KMS-11 (cell line): ENCODE data around the gene KIAA0319L.

Experiments
- H2AFZ ChIP-seq: fragments of 200-600 bp; sonication (generic); 2 replicates; pipeline ENCODE4 v1.6.1; 2016; ENCODE audit warnings: antibody characterized with exemption, mixed run types, low read depth
- H3K27ac ChIP-seq: fragments of 200-600 bp; sonication (generic); 2 replicates; pipeline ENCODE4 v1.6.1; 2016; ENCODE audit warnings: mild to moderate bottlenecking, mixed run types
- H3K27me3 ChIP-seq: fragments of 200-600 bp; sonication (generic); 2 replicates; pipeline ENCODE4 v1.6.1; 2017; ENCODE audit warnings: mild to moderate bottlenecking, low read depth, mixed run types, moderate library complexity; ENCODE audit not compliant: insufficient read depth
- H3K36me3 ChIP-seq: fragments of 200-600 bp; sonication (generic); 2 replicates; pipeline ENCODE4 v1.6.1; 2017; ENCODE audit warnings: mild to moderate bottlenecking, mixed run types; ENCODE audit not compliant: insufficient read depth
- H3K4me1 ChIP-seq: fragments of 200-600 bp; sonication (generic); 2 replicates; pipeline ENCODE4 v1.6.1; 2016; ENCODE audit warnings: mild to moderate bottlenecking, low read depth, mixed run types; ENCODE audit not compliant: poor library complexity, severe bottlenecking
- H3K4me2 ChIP-seq: fragments of 200-600 bp; sonication (generic); 2 replicates; pipeline ENCODE4 v1.7.0; 2016; ENCODE audit warnings: mild to moderate bottlenecking, mixed run types
- H3K4me3 ChIP-seq: fragments of 200-600 bp; sonication (generic); IDR thresholded peaks from 2 replicates; pipeline ENCODE4 v1.6.1; 2017; ENCODE audit warnings: low read depth, low read length, mixed read lengths; ENCODE audit not compliant: insufficient read depth
- H3K79me2 ChIP-seq: fragments of 200-600 bp; sonication (generic); 2 replicates; pipeline ENCODE4 v1.6.1; 2016; ENCODE audit warnings: low read depth, mixed run types; ENCODE audit not compliant: insufficient read depth
- H3K9ac ChIP-seq: fragments of 200-600 bp; sonication (generic); 2 replicates; pipeline ENCODE4 v1.6.1; 2016; ENCODE audit warnings: mild to moderate bottlenecking, mixed run types
- H4K20me1 ChIP-seq: fragments of 200-600 bp; sonication (generic); 2 replicates; pipeline ENCODE4 v1.6.1; 2016; ENCODE audit warnings: mild to moderate bottlenecking, mixed run types; ENCODE audit not compliant: insufficient read depth
- CTCF ChIP-seq: fragments of 200-600 bp; sonication (generic); conservative IDR thresholded peaks from 2 replicates; pipeline ENCODE4 v1.6.1; 2017; ENCODE audit warnings: low read depth, mild to moderate bottlenecking, antibody characterized with exemption, low read length, moderate library complexity, mixed read lengths

The KIAA0319L gene

GRCh38 chr1:35499231-35499630 lies 58.0 kb downstream of the KIAA0319L start:
- Histone ChIP-seq H3K4me1 (no peaks in the 10 kb centered on the region), H4K20me1 (no peaks in the 10 kb centered on the region), H2AFZ (no peak overlapping the region), H3K4me3 (no peak overlapping the region), H3K27me3 (no peaks in the 10 kb centered on the region), H3K79me2 (no peaks in the 10 kb centered on the region), H3K9ac (no peak overlapping the region), H3K27ac (no peak overlapping the region), H3K36me3 (no peaks in the 10 kb centered on the region), H3K4me2 (no peak overlapping the region)
- no peak for TF ChIP-seq CTCF

GRCh38 chr1:35497571-35497970 lies 59.6 kb downstream of the KIAA0319L start:
- Histone ChIP-seq H3K79me2 (no peaks in the 10 kb centered on the region), H2AFZ (no peak overlapping the region), H3K4me3 (no peak overlapping the region), H3K4me2 (no peak overlapping the region), H3K27me3 (no peaks in the 10 kb centered on the region), H3K27ac (no peak overlapping the region), H3K9ac (no peak overlapping the region), H3K36me3 (no peaks in the 10 kb centered on the region), H4K20me1 (no peaks in the 10 kb centered on the region), H3K4me1 (no peaks in the 10 kb centered on the region)
- TF ChIP-seq CTCF: no peak

- H3K4me1 ChIP-seq: no peaks in the 10 kb centered on the region
- H2AFZ ChIP-seq: no peak overlapping the region
- H3K4me3 ChIP-seq: no peak overlapping the region
- H3K36me3 ChIP-seq: no peaks in the 10 kb centered on the region
- H4K20me1 ChIP-seq: no peaks in the 10 kb centered on the region
- H3K27ac ChIP-seq: no peak overlapping the region
- no peaks in the 10 kb centered on the region for H3K27me3 ChIP-seq
- H3K4me2 ChIP-seq: no peak overlapping the region
- no peak overlapping the region for H3K9ac ChIP-seq
- no peak for TF ChIP-seq CTCF
- no peaks in the 10 kb centered on the region for H3K79me2 ChIP-seq
Measured at GRCh38 chr1:35490250-35490649, 67.0 kb downstream of the KIAA0319L start.

GRCh38 chr1:35488336-35488735 lies 68.9 kb downstream of the KIAA0319L start:
- Histone ChIP-seq H3K4me1 (no peaks in the 10 kb centered on the region), H3K9ac (no peak overlapping the region), H3K27me3 (no peaks in the 10 kb centered on the region), H4K20me1 (no peaks in the 10 kb centered on the region), H3K4me3 (no peak overlapping the region), H3K36me3 (no peaks in the 10 kb centered on the region), H3K4me2 (no peak overlapping the region), H2AFZ (no peak overlapping the region), H3K27ac (no peak overlapping the region), H3K79me2 (no peaks in the 10 kb centered on the region)
- no peak for TF ChIP-seq CTCF

GRCh38 chr1:35486858-35487408 lies 70.3 kb downstream of the KIAA0319L start:
- H4K20me1 ChIP-seq: no peaks in the 10 kb centered on the region

More at GRCh38 chr1:35486858-35487408, 70.3 kb downstream of the KIAA0319L start:
- TF ChIP-seq CTCF: no peak
- no peak overlapping the region for H3K9ac ChIP-seq
- H3K79me2 ChIP-seq: no peaks in the 10 kb centered on the region
- H3K4me1 ChIP-seq: no peaks in the 10 kb centered on the region
- H2AFZ ChIP-seq: no peak overlapping the region
- H3K4me3 ChIP-seq: no peak overlapping the region
- H3K36me3 ChIP-seq: no peaks in the 10 kb centered on the region
- H3K27me3 ChIP-seq: no peaks in the 10 kb centered on the region
- H3K27ac ChIP-seq: no peak overlapping the region
- no peak overlapping the region for H3K4me2 ChIP-seq
